ENCODE measurements around the gene TMEM170A.
A peak's percentile ranks its signal among the peaks of the same experiment; 100 is the strongest.

TMEM170A gene

DNA sequence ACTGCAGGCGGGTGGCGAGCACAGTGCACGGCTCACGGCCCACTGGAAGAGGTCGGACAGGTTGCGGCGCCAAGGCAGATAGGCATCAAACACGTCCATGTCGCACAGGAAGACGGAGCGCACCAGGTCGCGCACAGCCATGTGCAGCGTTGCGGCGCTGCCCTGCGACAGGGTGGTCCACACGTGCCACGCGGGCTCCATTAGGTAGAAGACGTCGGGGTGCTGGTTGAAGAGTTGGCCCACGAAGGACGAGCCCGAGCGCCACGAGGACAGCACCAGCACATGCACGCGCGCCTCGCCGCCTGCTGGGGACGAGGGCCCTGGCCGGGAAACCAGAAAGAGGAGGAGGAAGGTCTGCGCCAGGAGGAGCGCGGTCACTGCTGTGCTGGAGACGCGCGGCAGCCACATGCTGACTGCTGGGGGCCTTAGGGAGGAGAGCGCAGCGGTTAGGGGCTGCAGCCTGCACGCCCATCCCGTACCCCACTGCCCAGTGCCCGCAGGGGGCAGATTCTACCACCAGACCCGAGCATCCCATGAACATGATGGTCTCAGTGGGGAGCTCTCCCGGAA, 15.0 kb upstream of the TMEM170A start:
- H3K4ac ChIP-seq (ENCODE audit: low read depth in 1 of 2, low read length in 2 of 2) = no peak overlapping the region
- WGBS = 97% methylated on average over 47 of the region's 47 CpGs
- H3K9ac ChIP-seq (ENCODE audit: low read length) = no peak overlapping the region
- H2AFZ ChIP-seq (ENCODE audit: low read depth, low read length) = no peak overlapping the region
- H2BK120ac ChIP-seq (ENCODE audit: low read depth, low read length) = no peak overlapping the region
- no peak overlapping the region for H3K14ac ChIP-seq (ENCODE audit: low read length in 2 of 2)
- no peak overlapping the region for H3K4me2 ChIP-seq (ENCODE audit: low read length, poor library complexity, severe bottlenecking)
- H4K91ac ChIP-seq (ENCODE audit: low read length) = no peak overlapping the region
- no peak for DNase-seq
- no peak overlapping the region for H2BK5ac ChIP-seq (ENCODE audit: low read depth, low read length, poor library complexity, severe bottlenecking)
- H3K27me3 ChIP-seq (ENCODE audit: control insufficient read depth in 1 of 2, insufficient read depth in 1 of 2, low read length in 2 of 2) = peaks cover 0 to 25% of the 10 kb centered on the region in 2 experiments
- H3K23ac ChIP-seq (ENCODE audit: low read length in 2 of 2) = no peak overlapping the region
- H3K36me3 ChIP-seq (ENCODE audit: control insufficient read depth in 1 of 2, insufficient read depth in 2 of 2, low read depth in 1 of 2, low read length in 2 of 2) = no peaks in the 10 kb centered on the region
- H3K9me3 ChIP-seq (ENCODE audit: control insufficient read depth, low read length) = no peaks in the 10 kb centered on the region
- no peak overlapping the region for H2BK15ac ChIP-seq (ENCODE audit: low read depth, poor library complexity, severe bottlenecking)
- no peak overlapping the region for H2BK12ac ChIP-seq (ENCODE audit: low read length in 2 of 2)
- no peak overlapping the region for H3K18ac ChIP-seq (ENCODE audit: low read depth in 1 of 2, low read length in 2 of 2)
- H3K4me3 ChIP-seq (ENCODE audit: insufficient read depth in 1 of 2, low read depth in 1 of 2, low read length in 2 of 2) = peak overlapping the region in 1 of 2 experiments; percentile 8
- H4K8ac ChIP-seq (ENCODE audit: low read length) = no peak overlapping the region
- H2AK5ac ChIP-seq (ENCODE audit: low read length, severe bottlenecking) = no peak overlapping the region
- no peaks in the 10 kb centered on the region for H3K79me1 ChIP-seq (replicated peaks; ENCODE audit: low read length, poor library complexity, severe bottlenecking)
- peaks cover 2% of the 10 kb centered on the region for H3K4me1 ChIP-seq (ENCODE audit: control insufficient read depth, insufficient read depth, low read depth, low read length)
- H3K27ac ChIP-seq (ENCODE audit: low read length, poor library complexity, severe bottlenecking) = no peak overlapping the region

DNA sequence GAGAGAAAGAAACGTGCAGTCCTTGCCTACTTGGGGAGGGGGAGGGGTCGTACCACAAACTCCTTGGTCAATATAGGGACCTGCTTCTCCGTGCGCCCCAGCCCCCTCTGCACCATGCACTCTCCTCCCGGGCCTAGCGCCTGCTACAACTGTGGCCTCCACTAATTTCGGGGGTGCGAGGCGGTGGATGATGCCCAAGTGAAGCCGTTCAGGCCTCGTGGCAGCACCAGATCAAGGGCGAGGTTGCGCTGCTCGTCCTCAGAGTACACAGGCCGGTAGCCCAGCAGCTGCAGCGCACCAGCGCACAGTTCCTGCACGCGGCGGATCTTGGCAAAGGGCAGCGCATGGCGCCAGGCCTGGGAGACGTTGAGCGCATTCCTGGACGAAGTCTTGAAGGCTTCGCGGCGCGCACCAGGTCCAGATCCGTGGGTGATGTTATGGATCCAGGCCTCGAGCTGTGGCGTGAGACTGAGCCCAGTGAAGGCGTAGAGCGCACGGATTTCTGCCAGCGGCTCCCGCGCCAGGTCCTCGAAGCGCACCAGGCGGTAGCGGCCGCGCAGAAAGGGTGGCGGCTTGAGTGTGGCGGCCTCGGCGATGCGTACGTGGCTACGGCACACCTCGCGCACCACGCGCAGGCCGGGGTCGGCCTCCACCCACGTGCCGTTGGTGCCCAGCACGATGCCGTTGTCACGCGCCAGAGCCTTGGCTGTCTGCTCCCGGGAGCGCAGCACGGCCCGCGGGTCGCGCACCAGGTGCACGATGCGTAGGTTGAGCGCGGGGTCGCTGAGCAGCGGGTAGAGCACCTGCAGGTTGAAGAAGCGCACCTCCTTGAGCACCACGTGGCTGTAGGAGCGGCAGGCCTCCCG, 14.2 kb upstream of the TMEM170A start:
- Histone ChIP-seq H3K14ac (ENCODE audit: low read length in 2 of 2) (no peak overlapping the region), H3K9ac (ENCODE audit: low read length) (no peak overlapping the region), H2AFZ (ENCODE audit: low read depth, low read length) (no peak overlapping the region), H3K23ac (ENCODE audit: low read length in 2 of 2) (no peak overlapping the region), H3K4ac (ENCODE audit: low read depth in 1 of 2, low read length in 2 of 2) (no peak overlapping the region), H3K4me3 (ENCODE audit: insufficient read depth in 1 of 2, low read depth in 1 of 2, low read length in 2 of 2) (no peak overlapping the region), H2BK15ac (ENCODE audit: low read depth, poor library complexity, severe bottlenecking) (peak overlapping the region; percentile 19), H3K36me3 (ENCODE audit: control insufficient read depth in 1 of 2, insufficient read depth in 2 of 2, low read depth in 1 of 2, low read length in 2 of 2) (no peaks in the 10 kb centered on the region), H4K91ac (ENCODE audit: low read length) (no peak overlapping the region), H2BK5ac (ENCODE audit: low read depth, low read length, poor library complexity, severe bottlenecking) (no peak overlapping the region), H2BK120ac (ENCODE audit: low read depth, low read length) (no peak overlapping the region), H3K4me2 (ENCODE audit: low read length, poor library complexity, severe bottlenecking) (no peak overlapping the region), H3K27me3 (ENCODE audit: control insufficient read depth in 1 of 2, insufficient read depth in 1 of 2, low read length in 2 of 2) (peaks cover 0 to 25% of the 10 kb centered on the region in 2 experiments), H3K18ac (ENCODE audit: low read depth in 1 of 2, low read length in 2 of 2) (no peak overlapping the region), H4K8ac (ENCODE audit: low read length) (no peak overlapping the region), H3K27ac (ENCODE audit: low read length, poor library complexity, severe bottlenecking) (no peak overlapping the region), H2BK12ac (ENCODE audit: low read length in 2 of 2) (no peak overlapping the region), H2AK5ac (ENCODE audit: low read length, severe bottlenecking) (no peak overlapping the region), H3K79me1 (replicated peaks; ENCODE audit: low read length, poor library complexity, severe bottlenecking) (no peaks in the 10 kb centered on the region), H3K4me1 (ENCODE audit: control insufficient read depth, insufficient read depth, low read depth, low read length) (peaks cover 2% of the 10 kb centered on the region), H3K9me3 (ENCODE audit: control insufficient read depth, low read length) (no peaks in the 10 kb centered on the region)
- 96% methylated on average over 80 of the region's 80 CpGs for WGBS
- no peak for DNase-seq

DNA sequence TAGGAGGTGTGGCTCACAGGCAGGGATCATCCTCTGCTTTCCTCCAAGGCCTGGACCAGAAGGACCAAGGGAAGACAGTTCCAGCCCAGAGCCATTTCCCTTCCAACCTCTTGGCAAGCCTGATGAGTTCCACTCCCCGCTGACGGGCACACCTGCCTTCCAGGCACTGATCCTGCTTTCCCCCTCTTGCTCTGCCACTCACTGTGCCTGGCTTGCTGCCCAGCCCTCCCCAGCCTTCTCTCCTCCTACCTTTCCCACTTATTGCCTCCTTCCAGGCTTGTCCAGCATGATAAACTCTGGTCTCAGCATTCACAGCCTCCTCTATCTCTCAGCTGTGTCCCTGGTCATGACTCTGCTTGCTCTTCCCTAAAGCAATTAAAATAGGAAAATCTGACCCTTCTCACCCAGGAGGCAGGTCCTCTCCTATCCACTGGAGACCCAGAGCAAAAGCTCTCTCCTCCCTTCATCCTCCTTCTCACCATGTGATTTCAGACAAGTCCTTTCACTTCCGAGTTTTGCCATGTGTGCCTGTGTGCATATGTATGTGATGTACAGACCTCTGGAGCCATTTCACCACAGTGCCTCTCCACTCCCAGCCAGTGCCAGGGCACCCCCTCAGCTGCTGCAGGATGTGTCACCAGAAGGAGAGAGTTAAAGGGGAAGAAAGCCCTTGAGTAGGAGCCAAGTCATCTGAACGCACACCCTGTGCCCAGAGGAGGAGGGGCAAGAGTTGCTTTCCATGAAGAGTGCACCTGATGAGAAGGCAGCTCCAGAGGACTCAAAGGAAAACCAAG, 13.4 kb upstream of the TMEM170A start:
- H3K9me3 ChIP-seq (ENCODE audit: control insufficient read depth, low read length) = no peaks in the 10 kb centered on the region
- no peaks in the 10 kb centered on the region for H3K36me3 ChIP-seq (ENCODE audit: control insufficient read depth in 1 of 2, insufficient read depth in 2 of 2, low read depth in 1 of 2, low read length in 2 of 2)
- no peak overlapping the region for H3K18ac ChIP-seq (ENCODE audit: low read depth in 1 of 2, low read length in 2 of 2)
- no peak overlapping the region for H2BK120ac ChIP-seq (ENCODE audit: low read depth, low read length)
- no peak overlapping the region for H3K23ac ChIP-seq (ENCODE audit: low read length in 2 of 2)
- H3K9ac ChIP-seq (ENCODE audit: low read length) = no peak overlapping the region
- H4K8ac ChIP-seq (ENCODE audit: low read length) = no peak overlapping the region
- DNase-seq = no peak
- H4K91ac ChIP-seq (ENCODE audit: low read length) = no peak overlapping the region
- no peak overlapping the region for H3K14ac ChIP-seq (ENCODE audit: low read length in 2 of 2)
- H2AFZ ChIP-seq (ENCODE audit: low read depth, low read length) = no peak overlapping the region
- H3K4me3 ChIP-seq (ENCODE audit: insufficient read depth in 1 of 2, low read depth in 1 of 2, low read length in 2 of 2) = no peak overlapping the region
- no peak overlapping the region for H3K27ac ChIP-seq (ENCODE audit: low read length, poor library complexity, severe bottlenecking)
- H3K4me2 ChIP-seq (ENCODE audit: low read length, poor library complexity, severe bottlenecking) = no peak overlapping the region
- H3K79me1 ChIP-seq (replicated peaks; ENCODE audit: low read length, poor library complexity, severe bottlenecking) = no peaks in the 10 kb centered on the region
- no peak overlapping the region for H2BK12ac ChIP-seq (ENCODE audit: low read length in 2 of 2)
- no peak overlapping the region for H3K4ac ChIP-seq (ENCODE audit: low read depth in 1 of 2, low read length in 2 of 2)
- H2BK5ac ChIP-seq (ENCODE audit: low read depth, low read length, poor library complexity, severe bottlenecking) = no peak overlapping the region
- H3K4me1 ChIP-seq (ENCODE audit: control insufficient read depth, insufficient read depth, low read depth, low read length) = peaks cover 2% of the 10 kb centered on the region
- no peak overlapping the region for H2BK15ac ChIP-seq (ENCODE audit: low read depth, poor library complexity, severe bottlenecking)
- peaks cover 0 to 25% of the 10 kb centered on the region in 2 experiments for H3K27me3 ChIP-seq (ENCODE audit: control insufficient read depth in 1 of 2, insufficient read depth in 1 of 2, low read length in 2 of 2)
- H2AK5ac ChIP-seq (ENCODE audit: low read length, severe bottlenecking) = no peak overlapping the region
- WGBS = 96% methylated on average over 3 of the region's 4 CpGs

DNA sequence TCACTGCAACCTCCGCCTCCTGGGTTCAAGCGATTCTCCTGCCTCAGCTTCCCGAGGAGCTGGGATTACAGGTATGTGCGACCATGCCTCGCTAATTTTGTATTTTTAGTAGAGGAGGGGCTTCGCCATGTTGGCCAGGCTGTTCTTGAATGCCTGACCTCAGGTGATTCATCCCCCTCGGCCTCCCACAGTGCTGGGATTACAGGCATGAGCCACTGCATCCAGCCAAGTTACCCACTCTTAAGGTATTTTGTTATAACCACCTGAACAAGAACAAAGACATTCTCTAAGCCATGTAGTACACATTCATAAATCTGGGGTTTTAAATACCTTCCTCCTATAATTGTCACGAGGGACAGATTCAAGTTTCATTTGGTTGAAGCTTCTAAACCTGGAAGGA, 12.3 kb upstream of the TMEM170A start:
- no peak overlapping the region for H3K27ac ChIP-seq (ENCODE audit: low read length, poor library complexity, severe bottlenecking)
- H3K4me1 ChIP-seq (ENCODE audit: control insufficient read depth, insufficient read depth, low read depth, low read length) = peaks cover 2% of the 10 kb centered on the region
- H3K9me3 ChIP-seq (ENCODE audit: control insufficient read depth, low read length) = no peaks in the 10 kb centered on the region
- DNase-seq = no peak
- H2BK5ac ChIP-seq (ENCODE audit: low read depth, low read length, poor library complexity, severe bottlenecking) = no peak overlapping the region
- no peak overlapping the region for H3K14ac ChIP-seq (ENCODE audit: low read length in 2 of 2)
- no peaks in the 10 kb centered on the region for H3K36me3 ChIP-seq (ENCODE audit: control insufficient read depth in 1 of 2, insufficient read depth in 2 of 2, low read depth in 1 of 2, low read length in 2 of 2)
- no peak overlapping the region for H3K23ac ChIP-seq (ENCODE audit: low read length in 2 of 2)
- no peaks in the 10 kb centered on the region for H3K79me1 ChIP-seq (replicated peaks; ENCODE audit: low read length, poor library complexity, severe bottlenecking)
- no peak overlapping the region for H2BK15ac ChIP-seq (ENCODE audit: low read depth, poor library complexity, severe bottlenecking)
- H2BK120ac ChIP-seq (ENCODE audit: low read depth, low read length) = no peak overlapping the region
- no peak overlapping the region for H2AFZ ChIP-seq (ENCODE audit: low read depth, low read length)
- H2BK12ac ChIP-seq (ENCODE audit: low read length in 2 of 2) = no peak overlapping the region
- no peak overlapping the region for H3K4ac ChIP-seq (ENCODE audit: low read depth in 1 of 2, low read length in 2 of 2)
- no peak overlapping the region for H3K9ac ChIP-seq (ENCODE audit: low read length)
- 88% methylated on average over 8 of the region's 8 CpGs for WGBS
- no peak overlapping the region for H4K91ac ChIP-seq (ENCODE audit: low read length)
- H3K27me3 ChIP-seq (ENCODE audit: control insufficient read depth in 1 of 2, insufficient read depth in 1 of 2, low read length in 2 of 2) = peaks cover 0 to 20% of the 10 kb centered on the region in 2 experiments
- H3K4me2 ChIP-seq (ENCODE audit: low read length, poor library complexity, severe bottlenecking) = no peak overlapping the region
- H3K4me3 ChIP-seq (ENCODE audit: insufficient read depth in 1 of 2, low read depth in 1 of 2, low read length in 2 of 2) = no peak overlapping the region
- no peak overlapping the region for H3K18ac ChIP-seq (ENCODE audit: low read depth in 1 of 2, low read length in 2 of 2)
- no peak overlapping the region for H4K8ac ChIP-seq (ENCODE audit: low read length)
- no peak overlapping the region for H2AK5ac ChIP-seq (ENCODE audit: low read length, severe bottlenecking)
